HG03558 (cell line): ENCODE results near the gene SHISA6.

Experiments
- ATAC-seq: cut with Tn5 transposase; IDR thresholded peaks from one replicate; pipeline ENCODE4 v1.9.1; 2021; ENCODE audit warnings: moderate number of reproducible peaks; ENCODE audit not compliant: unreplicated experiment; ENCODE audit errors: extremely low read depth

Gene SHISA6

DNA sequence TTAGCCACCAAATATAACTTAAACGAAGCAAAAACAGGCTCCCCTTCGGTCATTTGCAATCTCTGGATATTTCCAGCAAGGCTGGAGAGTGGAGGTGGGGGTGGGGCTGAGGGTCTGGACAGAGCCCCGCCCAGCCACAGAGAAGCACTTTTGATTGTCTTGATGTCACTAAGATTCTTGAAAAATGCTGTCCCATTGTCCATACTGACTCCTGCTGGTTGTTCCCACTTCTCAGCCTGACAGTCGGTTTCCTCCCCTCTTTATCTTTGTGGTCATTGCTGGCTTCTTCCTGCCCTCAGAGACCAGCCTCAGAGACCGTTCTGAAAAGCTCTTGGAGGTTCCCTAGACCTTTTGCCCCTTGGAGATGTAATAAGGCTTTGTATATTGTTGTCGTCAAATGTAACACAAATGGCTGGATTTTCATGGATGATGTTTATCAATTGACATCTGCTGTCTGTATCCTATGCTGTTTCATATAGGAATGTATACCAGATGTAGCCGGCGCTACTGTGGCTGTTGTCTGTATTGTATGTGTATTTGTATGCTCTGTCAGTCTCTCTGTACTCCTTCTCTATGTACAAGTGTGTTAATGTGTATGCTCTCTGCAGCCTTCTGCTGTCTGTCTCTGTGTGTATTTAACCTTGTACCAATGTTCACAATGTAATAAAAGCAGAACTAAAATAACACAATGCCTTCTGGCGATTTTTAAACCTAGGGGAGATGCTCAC, 262.5 kb downstream of the SHISA6 start:
- ATAC-seq, result no peak

DNA sequence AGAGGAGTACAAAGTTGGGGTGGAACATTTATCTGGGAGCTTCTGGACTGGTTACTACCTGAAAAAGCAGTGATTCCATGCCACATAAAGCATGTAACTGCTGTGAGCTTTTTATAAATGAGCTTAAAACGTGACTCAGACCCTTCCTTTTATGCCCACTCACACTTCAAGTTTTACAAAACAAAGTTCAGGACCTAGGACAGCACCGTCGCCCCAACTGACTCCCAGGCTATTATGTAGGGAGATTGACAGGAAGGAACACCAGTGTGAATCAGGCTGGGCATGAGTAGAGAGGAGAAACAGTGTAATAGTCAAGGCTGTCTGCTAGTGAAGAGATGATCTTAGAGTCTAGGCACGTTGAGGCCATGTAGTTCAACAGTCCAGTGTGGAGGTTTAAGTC, 265.6 kb downstream of the SHISA6 start:
- ATAC-seq, result no peak

DNA sequence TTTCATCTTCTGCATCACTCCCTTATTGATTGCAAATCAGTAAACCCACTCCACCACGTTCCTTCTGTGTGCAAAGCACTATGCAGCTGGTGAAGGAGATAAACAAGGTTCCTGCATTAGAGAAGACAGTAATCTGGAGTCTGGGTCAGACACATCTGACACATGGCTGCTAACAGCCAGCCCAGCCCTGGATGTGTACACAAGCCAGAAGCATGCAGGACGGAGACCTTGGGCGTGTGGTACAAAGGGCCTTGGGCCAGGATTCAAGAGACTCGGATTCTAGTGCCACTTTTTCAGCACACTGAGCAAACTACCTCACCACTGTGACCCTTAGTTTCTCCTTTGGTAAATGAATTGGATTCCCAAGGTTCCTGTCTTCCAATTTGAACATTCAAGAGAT, 270.7 kb downstream of the SHISA6 start:
- no peak for ATAC-seq

DNA sequence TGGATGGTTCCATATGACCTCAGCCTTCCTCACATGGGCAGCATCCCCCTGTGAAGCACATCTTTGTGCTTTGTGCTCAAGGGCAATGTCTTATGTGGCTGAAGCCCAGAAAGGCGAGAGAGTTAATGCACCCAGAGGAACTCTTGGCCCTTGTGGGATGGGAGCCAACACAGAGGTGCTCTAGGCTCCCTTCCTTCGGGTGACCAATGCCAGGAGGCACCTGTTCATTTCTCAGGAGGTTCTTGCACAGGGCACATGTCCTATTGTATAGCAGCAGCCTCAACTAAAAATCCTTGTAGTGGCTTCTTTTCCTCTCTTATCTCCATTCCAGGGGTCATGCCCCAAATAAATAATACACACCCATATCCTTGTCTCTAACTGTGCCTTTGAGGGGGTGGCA, 273.6 kb downstream of the SHISA6 start:
- ATAC-seq, result no peak

DNA sequence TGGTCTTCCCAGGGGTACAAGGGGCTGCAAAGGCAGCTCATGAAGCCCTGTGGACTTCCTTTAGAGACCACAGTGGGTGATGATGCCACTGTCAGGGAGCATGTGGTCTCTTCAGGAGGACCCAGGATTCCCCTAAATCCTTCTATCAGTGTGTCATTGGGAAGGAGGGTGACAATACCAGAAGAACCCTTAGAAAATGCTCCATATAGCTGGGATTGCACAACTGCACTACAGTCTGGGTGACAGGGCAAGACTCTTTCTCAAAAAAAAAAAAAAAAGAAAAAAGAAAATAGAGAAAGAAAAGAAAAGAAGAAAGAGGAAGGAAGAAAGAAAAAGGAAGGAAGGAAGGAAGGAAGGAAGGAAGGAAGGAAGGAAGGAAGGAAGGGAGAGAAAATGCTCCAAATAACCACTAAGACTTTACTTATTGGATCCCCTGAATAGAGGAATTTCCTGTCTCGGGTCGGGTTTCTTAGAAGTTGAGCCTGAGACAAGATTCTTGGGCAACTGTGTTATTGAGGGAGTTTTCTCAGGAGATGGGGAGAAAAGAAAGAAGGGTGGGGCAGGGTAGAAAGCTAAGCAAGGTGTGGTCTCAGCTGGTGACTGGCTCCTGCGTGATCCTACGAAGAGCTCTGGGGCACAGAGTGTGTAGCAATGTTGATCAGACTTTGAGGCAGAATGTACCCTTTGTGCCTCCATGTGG, 274.1 kb downstream of the SHISA6 start:
- ATAC-seq, result no peak

DNA sequence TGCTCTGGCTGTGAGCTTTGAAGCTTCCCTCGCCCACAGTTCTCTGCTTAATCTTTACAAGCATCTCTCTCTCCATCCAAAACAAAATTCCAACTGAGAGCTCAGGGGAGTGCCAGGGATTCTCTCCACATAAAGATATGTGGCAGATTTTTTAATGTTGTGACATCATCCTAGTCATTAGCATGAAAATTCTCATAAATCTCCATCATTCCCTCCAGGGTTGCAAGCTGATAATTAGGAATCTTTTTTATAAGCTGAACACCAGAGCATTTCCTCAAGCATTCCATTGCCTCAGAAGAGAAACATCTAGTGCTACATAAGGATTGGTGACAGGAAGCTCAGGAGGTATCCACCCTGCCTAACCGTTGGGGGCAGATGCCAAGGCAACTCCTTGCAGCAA, 274.9 kb downstream of the SHISA6 start:
- ATAC-seq, result no peak

DNA sequence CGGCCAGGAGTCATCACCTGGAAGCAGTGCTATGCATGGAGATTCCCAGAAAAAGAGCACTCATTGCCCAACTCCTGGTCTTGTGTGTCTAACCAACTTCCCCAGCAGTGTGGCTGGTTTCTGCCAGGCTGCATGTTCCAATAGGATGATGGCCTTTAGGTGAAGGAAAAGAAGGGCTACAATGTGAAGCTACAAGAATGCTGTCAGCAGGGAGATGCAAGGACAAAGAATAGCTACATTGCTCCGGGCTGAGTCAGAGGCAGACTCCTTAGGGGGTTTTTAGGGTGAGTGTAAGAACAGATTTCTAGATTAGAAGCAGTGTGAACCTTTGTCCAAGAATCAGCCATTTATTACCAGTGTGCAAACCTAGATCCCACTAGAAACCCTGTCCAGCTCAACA, 294.2 kb downstream of the SHISA6 start:
- no peak for ATAC-seq

DNA sequence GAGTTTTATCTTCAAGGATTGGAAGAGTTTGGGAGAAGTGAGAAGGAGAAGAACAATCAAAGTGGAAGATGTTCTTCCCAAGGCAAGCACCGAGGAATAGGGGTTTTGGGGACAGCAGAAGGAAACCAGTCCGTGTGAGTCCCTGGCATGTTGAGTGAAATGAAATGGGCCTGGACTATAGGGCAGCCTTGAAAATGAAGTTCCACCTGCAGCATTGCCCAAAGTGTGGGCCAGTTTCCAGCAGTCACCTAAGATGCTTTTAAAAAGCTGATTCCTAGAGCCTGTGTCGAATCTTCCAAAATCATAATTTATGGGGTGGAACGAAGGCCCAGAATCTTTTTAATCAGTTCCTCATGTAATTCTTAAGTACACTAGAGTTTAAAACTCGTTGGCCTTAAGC, 297.4 kb downstream of the SHISA6 start:
- ATAC-seq, result no peak

DNA sequence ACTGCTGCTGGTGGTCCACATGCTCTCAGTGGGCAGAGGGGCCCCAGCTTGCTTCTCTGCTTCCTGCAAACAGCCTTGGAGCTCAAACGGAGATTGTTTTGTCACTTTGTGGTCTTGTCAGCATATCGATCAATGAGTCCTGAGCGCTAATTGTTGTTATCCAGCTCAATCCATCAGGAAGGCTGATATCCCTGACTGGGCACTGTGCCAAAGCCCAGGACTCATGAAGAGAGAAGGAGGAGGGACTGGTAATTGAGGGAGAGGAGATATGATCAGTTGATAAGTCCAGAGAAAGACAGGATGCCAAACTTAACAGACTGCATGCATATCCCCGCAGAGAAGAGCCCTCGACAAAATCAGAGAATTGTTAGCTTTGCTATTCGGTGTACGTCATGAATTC, 298.6 kb downstream of the SHISA6 start:
- ATAC-seq, result no peak

DNA sequence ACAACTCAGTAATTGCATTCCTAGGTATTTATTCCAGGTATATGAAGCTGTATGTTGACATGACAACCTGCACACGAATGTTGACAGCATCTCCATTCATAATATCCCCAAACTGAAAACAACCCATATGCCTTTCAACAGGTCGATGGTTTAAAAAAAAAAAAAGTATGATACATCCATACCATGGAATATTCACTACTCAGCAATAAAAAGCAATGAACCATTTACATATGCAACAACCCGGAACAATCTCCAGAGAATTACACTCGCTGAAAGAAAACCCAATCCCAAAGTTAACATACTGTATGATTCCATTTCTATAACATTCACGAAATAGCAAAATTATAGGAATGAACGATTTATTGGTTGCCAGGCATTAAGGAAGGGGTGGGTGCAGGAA, 304.0 kb downstream of the SHISA6 start:
- ATAC-seq, result no peak

DNA sequence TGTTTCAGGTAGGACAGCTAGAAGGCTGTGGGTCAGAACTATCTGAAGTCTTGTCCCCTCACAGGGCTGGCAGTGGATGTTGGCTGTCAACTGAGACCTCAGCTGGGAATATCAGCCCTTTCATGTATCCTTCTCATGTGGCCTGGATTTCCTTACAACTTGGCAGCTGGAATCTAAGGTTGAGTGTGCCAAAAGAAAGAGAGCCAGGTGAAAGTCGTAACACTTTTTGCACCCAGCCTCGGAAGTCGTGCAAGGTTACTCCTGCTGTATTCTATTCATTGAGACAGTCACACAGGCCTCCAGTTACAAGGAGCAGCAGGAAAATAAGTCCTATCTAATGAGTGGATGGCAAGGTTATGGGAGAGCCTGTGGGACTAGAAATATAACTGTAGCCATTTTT, 304.7 kb downstream of the SHISA6 start:
- no peak for ATAC-seq

DNA sequence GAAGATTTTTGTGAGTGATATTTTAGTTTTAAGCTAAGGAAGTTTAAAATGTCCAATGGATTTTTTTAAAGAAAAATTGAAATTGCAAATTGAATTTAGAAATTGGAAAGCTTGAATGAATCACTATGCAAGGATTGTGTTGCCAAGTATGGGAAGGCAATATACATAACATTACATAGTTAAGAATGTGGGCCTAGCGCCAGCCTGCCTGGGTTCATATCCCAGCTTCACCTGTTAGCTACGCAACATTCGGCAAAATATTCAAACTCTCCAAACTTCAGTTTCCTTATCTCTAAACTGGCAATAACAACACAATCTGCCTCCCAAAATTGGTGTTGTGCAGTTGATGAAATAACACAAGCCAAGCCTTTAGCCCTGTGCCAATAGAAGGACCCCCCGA, 306.8 kb downstream of the SHISA6 start:
- ATAC-seq, result no peak

DNA sequence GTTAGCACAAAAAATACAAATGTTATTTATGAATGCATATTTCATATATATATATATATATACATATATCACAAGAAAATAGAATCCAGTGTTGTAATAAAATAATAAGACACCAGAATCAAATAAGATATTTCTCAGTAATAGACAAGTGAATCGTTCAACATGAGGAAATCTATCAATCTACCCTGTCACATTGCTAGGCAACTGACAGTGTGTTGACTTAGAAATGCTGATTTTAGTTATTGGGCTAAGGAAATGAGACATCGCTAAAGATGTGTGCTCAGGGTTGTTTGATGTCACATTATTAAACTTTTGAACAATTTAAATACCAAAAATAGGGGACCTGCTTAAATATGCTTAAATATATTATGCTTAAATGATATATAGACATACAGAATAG, 307.4 kb downstream of the SHISA6 start:
- ATAC-seq, result no peak

DNA sequence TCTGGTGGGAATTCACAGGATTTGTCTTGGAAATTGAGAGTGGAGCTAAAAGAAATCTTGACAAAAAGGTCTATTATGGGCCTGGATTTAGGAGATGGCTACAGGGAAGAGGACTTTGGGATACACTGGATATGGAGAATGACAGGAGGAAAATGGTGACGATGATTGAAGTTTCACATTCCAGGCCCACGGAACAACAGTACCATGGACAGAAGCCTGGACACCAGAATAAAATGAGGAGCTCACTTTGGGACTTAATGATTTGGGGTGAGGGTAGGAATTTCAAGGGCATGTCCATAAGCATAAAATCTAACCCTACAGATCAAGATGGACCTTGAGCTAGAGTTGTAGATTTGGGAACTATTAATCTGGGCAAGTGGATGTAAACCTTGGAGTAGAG, 309.4 kb downstream of the SHISA6 start:
- ATAC-seq, result no peak

DNA sequence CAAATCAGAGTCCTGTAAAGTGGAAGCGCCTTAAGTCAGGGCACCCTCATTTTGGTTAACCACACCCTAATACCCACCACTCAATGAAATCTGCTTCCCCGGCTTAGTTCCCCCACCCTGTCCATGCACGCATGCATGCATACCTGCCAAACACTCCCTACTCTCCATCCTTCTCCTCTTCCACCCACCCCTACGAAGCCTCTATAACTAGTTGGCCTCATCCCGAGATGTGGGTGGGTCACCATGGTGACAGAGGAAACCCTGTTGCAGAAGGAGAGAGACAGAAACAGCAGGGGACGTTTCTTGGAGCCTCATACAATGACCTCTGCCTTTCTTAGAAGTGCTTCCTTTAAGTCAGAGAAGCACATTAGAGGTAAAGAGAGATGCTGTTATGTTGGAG, 310.4 kb downstream of the SHISA6 start:
- ATAC-seq, result no peak

DNA sequence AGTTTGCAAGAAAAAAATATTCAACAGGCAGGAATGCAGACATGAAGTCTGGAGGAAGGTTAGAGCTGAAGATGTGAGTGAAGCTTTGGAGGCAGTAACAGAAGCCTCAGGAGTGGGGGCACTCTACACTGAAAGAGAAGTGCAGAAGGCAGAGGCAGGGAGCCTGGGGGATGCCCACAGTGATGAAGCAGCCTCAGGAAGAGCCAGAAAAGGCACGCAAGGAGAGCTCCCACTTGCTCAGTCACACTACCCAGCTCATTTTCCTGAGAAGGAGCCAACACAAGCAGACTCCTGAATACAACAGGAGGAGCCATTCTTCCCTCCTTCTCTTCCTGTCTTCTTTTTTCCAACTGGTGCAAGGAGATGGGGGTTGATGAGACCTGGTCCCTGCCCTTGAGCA, 312.1 kb downstream of the SHISA6 start:
- no peak for ATAC-seq

DNA sequence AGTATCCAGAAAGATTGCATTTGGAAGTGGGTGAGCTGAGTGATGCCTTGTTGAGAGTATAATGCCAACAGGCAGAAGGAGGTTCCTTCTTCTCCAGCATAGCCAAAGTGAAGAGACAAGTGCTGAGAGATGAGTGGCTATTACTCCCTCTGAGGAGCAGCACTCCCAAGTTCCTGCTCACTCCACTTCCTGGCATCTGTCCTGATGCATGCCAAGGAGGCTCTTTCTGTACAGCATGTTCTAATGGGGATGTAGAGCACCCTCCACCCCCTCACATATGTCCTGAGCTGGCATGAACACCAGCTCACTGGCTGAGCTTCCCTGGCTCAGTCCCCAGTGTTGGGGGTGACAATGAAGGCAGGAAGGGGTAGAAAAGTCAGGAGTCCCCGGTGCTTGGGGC, 313.0 kb downstream of the SHISA6 start:
- no peak for ATAC-seq

DNA sequence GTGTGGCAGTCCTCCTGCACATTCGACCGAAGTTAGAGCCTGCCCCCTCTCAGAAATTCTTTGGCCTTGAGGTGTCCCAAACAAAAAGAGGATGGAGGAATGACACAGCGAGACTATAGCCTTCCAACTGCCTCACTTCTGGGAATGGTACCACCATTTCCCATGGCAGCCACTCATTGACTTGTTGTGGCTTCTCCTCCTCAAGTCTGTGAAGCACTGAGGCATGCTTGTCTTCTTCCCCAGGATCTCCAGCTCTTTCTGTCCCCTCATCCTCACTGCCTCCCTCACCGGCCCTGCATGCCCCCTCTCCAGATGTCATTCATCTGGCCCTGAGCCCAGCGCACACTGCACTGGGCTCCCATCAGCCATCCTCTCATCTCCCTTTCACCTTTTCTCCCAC, 313.5 kb downstream of the SHISA6 start:
- ATAC-seq, result no peak

DNA sequence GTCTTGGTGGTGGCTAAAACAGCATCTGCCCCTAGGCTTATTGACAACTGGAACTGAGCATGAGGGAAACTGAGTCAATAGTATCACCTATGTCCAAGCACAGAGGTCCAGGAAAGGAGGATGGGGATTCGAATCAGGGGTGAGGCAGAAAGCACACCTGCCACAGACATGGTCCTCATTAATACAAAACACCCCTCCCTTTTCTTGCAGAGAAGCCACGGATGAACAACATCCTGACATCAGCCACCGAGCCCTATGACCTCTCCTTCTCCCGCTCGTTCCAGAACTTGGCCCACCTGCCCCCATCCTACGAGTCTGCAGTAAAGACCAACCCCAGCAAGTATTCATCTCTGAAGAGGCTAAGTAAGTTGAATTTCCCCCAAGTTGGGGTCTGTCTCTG, 314.5 kb downstream of the SHISA6 start:
- ATAC-seq, result no peak

DNA sequence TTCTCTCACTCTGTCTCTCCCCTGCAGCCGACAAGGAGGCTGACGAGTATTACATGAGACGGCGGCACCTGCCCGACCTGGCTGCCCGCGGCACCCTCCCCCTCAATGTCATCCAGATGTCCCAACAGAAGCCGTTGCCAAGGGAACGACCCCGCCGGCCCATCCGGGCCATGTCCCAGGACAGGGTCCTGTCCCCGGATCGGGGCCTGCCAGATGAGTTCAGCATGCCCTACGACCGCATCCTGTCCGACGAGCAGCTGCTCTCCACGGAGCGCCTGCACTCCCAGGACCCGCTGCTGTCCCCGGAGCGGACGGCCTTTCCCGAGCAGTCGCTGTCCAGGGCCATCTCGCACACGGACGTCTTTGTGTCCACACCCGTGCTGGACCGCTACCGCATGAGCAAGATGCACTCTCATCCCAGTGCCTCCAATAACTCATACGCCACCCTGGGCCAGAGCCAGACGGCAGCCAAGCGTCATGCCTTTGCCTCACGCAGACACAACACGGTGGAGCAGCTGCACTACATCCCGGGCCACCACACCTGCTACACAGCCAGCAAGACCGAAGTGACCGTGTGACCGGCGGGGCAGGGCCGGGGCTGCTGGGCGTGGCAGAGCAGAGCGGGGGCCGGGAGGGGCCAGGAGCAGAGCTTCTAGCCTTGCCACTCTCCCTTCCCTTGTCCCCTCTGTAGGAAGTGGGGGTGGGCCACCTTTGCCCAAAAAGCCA, 316.9 kb downstream of the SHISA6 start:
- no peak for ATAC-seq

DNA sequence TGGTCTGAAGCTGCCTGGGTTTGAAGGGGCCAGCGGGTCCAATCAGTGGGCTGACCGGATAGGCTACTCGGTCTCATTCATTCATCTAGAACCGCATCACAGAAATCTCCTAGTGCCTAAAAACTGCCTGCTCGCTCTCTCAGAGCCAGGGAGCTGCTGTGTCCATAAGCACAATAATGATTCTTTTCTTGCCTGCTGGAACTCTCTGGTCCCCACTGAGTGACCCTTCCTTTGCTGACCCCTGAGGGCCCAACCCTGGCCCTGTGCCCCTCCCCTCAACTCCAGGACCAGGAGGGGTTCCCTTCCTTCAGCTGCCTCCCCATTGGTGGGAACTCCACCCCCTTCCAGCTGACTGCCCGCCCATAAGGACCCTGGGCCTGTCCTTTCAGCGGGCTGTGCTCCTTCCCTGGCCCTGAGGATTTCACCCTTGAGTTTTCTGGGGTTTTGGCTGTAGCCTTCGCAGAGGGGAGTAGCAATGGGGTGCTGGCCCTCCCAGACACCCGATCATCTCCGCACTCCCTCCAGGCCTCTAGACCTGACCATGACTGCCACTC, 317.7 kb downstream of the SHISA6 start:
- ATAC-seq, result no peak
